Tibial nerve (tissue), 4 donors: ENCODE data around the gene TXNDC8. TPM values are rescaled to one million over a fixed set of nuclear protein-coding genes. Genes with fewer than 3 reads are reported as not detected.

ENCODE experiments used
- DNase-seq, 2 donors: peaks; one replicate each; pipeline ENCODE4 v3.0.0-alpha.2; 2019; ENCODE audit warnings: low spot score in 2 of 2
- H3K27ac ChIP-seq, 4 donors: fragments of 200-600 bp; sonication (generic) in 3 of 4; one replicate each; pipeline ENCODE4 v1.5.1; 2017 to 2019; ENCODE audit warnings: mild to moderate bottlenecking in 1 of 4
- H3K27me3 ChIP-seq, 2 donors: fragments of 200-600 bp; sonication (generic) in 1 of 2; one replicate each; pipeline versions ENCODE4 v1.5.1 to v1.6.0; 2017 to 2019
- H3K36me3 ChIP-seq, 3 donors: fragments of 200-600 bp; sonication (generic); one replicate each; pipeline ENCODE4 v1.5.1; 2018 to 2019
- H3K4me1 ChIP-seq, 4 donors: fragments of 200-600 bp; sonication (generic) in 3 of 4; one replicate each; pipeline ENCODE4 v1.5.1; 2017 to 2019
- H3K4me3 ChIP-seq, 4 donors: fragments of 200-600 bp; sonication (generic) in 3 of 4; one replicate each; pipeline ENCODE4 v1.5.1; 2017 to 2019; ENCODE audit warnings: mild to moderate bottlenecking in 1 of 4, moderate library complexity in 1 of 4
- H3K9me3 ChIP-seq, 4 donors: fragments of 200-600 bp; sonication (generic) in 3 of 4; one replicate each; pipeline ENCODE4 v1.5.1; 2017 to 2019
- CTCF ChIP-seq, 5 experiments: fragments of 200-600 bp in 3 of 5; fragments of 450-650 bp in 2 of 5; sonication (generic) in 3 of 5; IDR thresholded peaks; one replicate each; pipeline ENCODE4 v1.5.1; 2016 to 2019; ENCODE audit warnings: antibody characterized with exemption in 5 of 5, mild to moderate bottlenecking in 3 of 5, moderate library complexity in 2 of 5
- EP300 ChIP-seq, 2 donors: sonication (generic); formaldehyde crosslinking; IDR thresholded peaks; one replicate each; pipeline ENCODE4 v1.6.1; 2017; ENCODE audit warnings: antibody characterized with exemption in 2 of 2, mild to moderate bottlenecking in 1 of 2
- POLR2A ChIP-seq, 2 donors: fragments of 450-650 bp; IDR thresholded peaks; one replicate each; pipeline ENCODE4 v1.6.1; 2017; ENCODE audit warnings: antibody characterized with exemption in 2 of 2, mild to moderate bottlenecking in 2 of 2, moderate library complexity in 2 of 2
- WGBS, 2 donors: methylation state at CpG; one replicate each; pipeline ENCODE4 v1.1.5; 2018; 5-methylcytosine and 5-hydroxymethylcytosine counted together
- total RNA-seq, 4 donors: library from RNA; depleted of rRNA; stranded (reverse); fragments of >200 nt; gene quantifications; one replicate each; pipeline ENCODE4 v1.1.0, GENCODE V29; 2016

Gene TXNDC8
- total RNA-seq, 4 donors from 2014 or later, result not detected

GRCh38 chr9:110351009-110351467, 13.4 kb upstream of the TXNDC8 start:
- H3K27me3 ChIP-seq, result no peaks in the 10 kb centered on the region
- no peak for DNase-seq
- 44 to 47% methylated on average over 1 of the region's 1 CpG for WGBS, 2 donors
- H3K4me3 ChIP-seq, result no peak overlapping the region
- H3K4me1 ChIP-seq, result peaks cover 0 to 2% (median 0%) of the 10 kb centered on the region in 4 donors
- no peaks in the 10 kb centered on the region for H3K9me3 ChIP-seq
- TF ChIP-seq CTCF (IDR thresholded peaks at IDR 0.05) (no peak), EP300 (IDR thresholded peaks at IDR 0.05) (no peak), POLR2A (IDR thresholded peaks at IDR 0.05) (no peak)
- no peak overlapping the region for H3K27ac ChIP-seq
- no peaks in the 10 kb centered on the region for H3K36me3 ChIP-seq

- H3K9me3 ChIP-seq, result no peaks in the 10 kb centered on the region
- H3K4me3 ChIP-seq, result no peak overlapping the region
- H3K27ac ChIP-seq, result no peak overlapping the region
- TF ChIP-seq CTCF (IDR thresholded peaks at IDR 0.05) (no peak), EP300 (IDR thresholded peaks at IDR 0.05) (no peak), POLR2A (IDR thresholded peaks at IDR 0.05) (no peak)
- DNase-seq, result no peak
- H3K27me3 ChIP-seq, result no peaks in the 10 kb centered on the region
- no peaks in the 10 kb centered on the region for H3K36me3 ChIP-seq
- WGBS, 2 donors, result 42 to 60% methylated on average over 3 of the region's 3 CpGs
- H3K4me1 ChIP-seq, result peaks cover 0 to 2% (median 0%) of the 10 kb centered on the region in 4 donors
Observed at GRCh38 chr9:110346325-110346724, 8.7 kb upstream of the TXNDC8 start.

- Histone ChIP-seq H3K27me3 (no peaks in the 10 kb centered on the region), H3K4me1 (no peaks in the 10 kb centered on the region), H3K9me3 (no peaks in the 10 kb centered on the region), H3K36me3 (no peaks in the 10 kb centered on the region), H3K4me3 (no peak overlapping the region), H3K27ac (no peak overlapping the region)
- no peak for DNase-seq
- TF ChIP-seq CTCF (IDR thresholded peaks at IDR 0.05) (no peak), POLR2A (IDR thresholded peaks at IDR 0.05) (no peak), EP300 (IDR thresholded peaks at IDR 0.05) (no peak)
- WGBS, 2 donors, result 75 to 86% methylated on average over 6 of the region's 6 CpGs
Observed at GRCh38 chr9:110344821-110345220, 7.2 kb upstream of the TXNDC8 start.

- TF ChIP-seq CTCF (IDR thresholded peaks at IDR 0.05) (no peak), EP300 (IDR thresholded peaks at IDR 0.05) (no peak), POLR2A (IDR thresholded peaks at IDR 0.05) (no peak)
Observed at GRCh38 chr9:110343551-110343950, 5.9 kb upstream of the TXNDC8 start.

GRCh38 chr9:110340306-110340705, 2.6 kb upstream of the TXNDC8 start:
- Histone ChIP-seq H3K9me3 (no peaks in the 10 kb centered on the region), H3K4me3 (no peak overlapping the region), H3K4me1 (peaks cover 0 to 14% (median 0%) of the 10 kb centered on the region in 4 donors), H3K36me3 (no peaks in the 10 kb centered on the region), H3K27me3 (no peaks in the 10 kb centered on the region), H3K27ac (no peak overlapping the region)
- WGBS, 2 donors, result 83 to 86% methylated on average over 2 of the region's 2 CpGs
- TF ChIP-seq CTCF (IDR thresholded peaks at IDR 0.05) (no peak), EP300 (IDR thresholded peaks at IDR 0.05) (no peak), POLR2A (IDR thresholded peaks at IDR 0.05) (no peak)
- no peak for DNase-seq

More at GRCh38 chr9:110343551-110343950, 5.9 kb upstream of the TXNDC8 start:
- Histone ChIP-seq H3K4me1 (peaks cover 0 to under 1% (median 0%) of the 10 kb centered on the region in 4 donors), H3K9me3 (no peaks in the 10 kb centered on the region), H3K4me3 (no peak overlapping the region), H3K27me3 (no peaks in the 10 kb centered on the region), H3K36me3 (no peaks in the 10 kb centered on the region), H3K27ac (no peak overlapping the region)
- DNase-seq, result no peak
- 90 to 91% methylated on average over 5 of the region's 5 CpGs for WGBS, 2 donors
